Measurements from ENCODE around the gene CMTM2.
"Not testable (repeated sequence)": the region's sequence is repeated elsewhere in the genome, so short reads cannot be mapped to it uniquely, and the experiment has no call there.

The CMTM2 gene

GRCh38 chr16:66553223-66553622, 26.0 kb upstream of the CMTM2 start:
- DNase-seq (ENCODE audit: low spot score) = peak; percentile 24

GRCh38 chr16:66554021-66554420, 25.2 kb upstream of the CMTM2 start:
- no peak for DNase-seq (ENCODE audit: low spot score)

GRCh38 chr16:66554495-66554894, 24.8 kb upstream of the CMTM2 start:
- no peak for DNase-seq (ENCODE audit: low spot score)

- no peak for DNase-seq (ENCODE audit: low spot score)
These were observed 19.2 kb upstream of the CMTM2 start for GRCh38 chr16:66560107-66560506.

- no peak for DNase-seq (ENCODE audit: low spot score)
These were observed 17.7 kb upstream of the CMTM2 start for GRCh38 chr16:66561381-66562080.

DNA sequence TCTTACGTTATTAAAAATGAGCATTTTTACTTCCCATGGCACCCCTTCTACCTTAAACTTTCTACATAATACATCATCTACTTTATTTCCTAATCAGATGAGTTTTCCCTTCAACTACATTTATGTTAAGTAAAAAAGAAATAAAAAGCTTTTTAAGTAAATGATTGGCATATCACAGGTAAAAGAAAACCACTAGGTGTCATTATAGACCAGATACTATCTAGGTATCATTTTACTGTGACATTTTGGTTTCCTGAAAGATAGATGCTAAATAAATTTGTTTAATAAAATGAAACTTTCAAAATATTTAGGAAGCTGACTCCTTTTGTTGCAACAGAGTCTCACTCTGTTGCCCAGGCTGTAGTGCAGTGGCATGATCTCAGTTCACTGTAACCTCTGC, 16.9 kb upstream of the CMTM2 start:
- no peak for DNase-seq (ENCODE audit: low spot score)

DNA sequence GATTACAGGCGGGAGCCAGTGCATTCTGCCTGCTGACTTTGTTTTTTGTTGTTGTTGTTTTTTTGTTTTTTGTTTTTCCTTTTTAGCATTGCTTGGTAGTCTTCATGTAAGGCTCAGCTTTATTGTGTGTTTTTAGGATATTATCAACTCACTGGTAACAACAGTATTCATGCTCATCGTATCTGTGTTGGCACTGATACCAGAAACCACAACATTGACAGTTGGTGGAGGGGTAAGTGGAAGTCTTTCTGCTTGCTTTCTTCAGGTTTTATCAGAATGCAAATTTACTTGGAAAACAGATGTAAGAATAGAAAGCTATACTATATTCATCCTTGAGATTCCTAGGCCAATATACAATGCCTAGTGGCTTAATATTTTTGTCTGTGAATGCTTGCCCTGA, 16.3 kb upstream of the CMTM2 start:
- no peak for DNase-seq (ENCODE audit: low spot score)

- no peak for DNase-seq (ENCODE audit: low spot score)
These were observed 15.5 kb upstream of the CMTM2 start for GRCh38 chr16:66563574-66564334.

- no peak for DNase-seq (ENCODE audit: low spot score)
These were observed 13.0 kb upstream of the CMTM2 start, which contains the start of gene CMTM1 for GRCh38 chr16:66566051-66566901. TSS of gene CMTM1 (plus strand) at chr16:66566439. CDS start at chr16:66566514, 75 bp downstream.

- DNase-seq (ENCODE audit: low spot score) = not testable (repeated sequence)
These were observed 12.0 kb upstream of the CMTM2 start for GRCh38 chr16:66567270-66567669.

DNA sequence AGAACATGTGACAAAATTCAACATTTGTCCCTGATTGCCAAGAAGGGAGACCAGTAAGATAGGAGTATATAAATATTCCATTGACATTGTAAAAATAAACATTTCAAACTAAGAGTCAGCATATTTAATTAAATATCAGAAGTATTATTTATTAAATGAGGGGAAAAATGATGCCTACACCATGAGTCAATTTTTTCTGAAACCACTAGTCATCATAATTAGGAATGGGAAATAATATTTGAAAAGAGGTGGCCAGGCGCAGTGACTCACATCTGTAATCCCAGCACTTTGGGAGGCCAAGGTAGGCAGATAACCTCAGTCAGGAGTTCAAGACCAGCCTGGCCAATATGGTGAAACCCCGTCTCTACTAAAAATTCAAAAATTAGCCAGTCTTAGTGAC, 10.9 kb upstream of the CMTM2 start:
- no peak for DNase-seq (ENCODE audit: low spot score)

DNA sequence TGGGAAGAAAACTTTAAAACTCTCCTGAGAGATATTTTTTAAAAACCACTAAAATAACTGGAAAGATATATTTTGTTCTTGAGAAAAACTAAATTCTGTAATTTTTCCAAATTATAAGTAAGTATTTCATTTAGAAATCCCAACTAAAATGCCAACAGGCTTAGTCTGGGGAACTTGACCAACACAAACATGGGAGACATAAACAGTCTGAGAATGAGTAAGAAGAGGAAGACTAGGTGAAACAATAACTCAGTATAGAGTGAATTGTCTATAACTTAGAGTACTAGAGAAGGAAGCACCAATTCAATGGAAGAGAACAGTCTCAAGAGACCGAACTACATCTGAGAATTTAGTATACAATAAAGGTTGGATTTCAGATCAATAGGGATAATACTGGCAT, 10.1 kb upstream of the CMTM2 start:
- DNase-seq (ENCODE audit: low spot score) = no peak

- DNase-seq (ENCODE audit: low spot score) = peak; percentile 38
These were observed 9.3 kb upstream of the CMTM2 start for GRCh38 chr16:66569827-66570405.

GRCh38 chr16:66572356-66572755, 6.9 kb upstream of the CMTM2 start:
- DNase-seq (ENCODE audit: low spot score) = no peak

DNA sequence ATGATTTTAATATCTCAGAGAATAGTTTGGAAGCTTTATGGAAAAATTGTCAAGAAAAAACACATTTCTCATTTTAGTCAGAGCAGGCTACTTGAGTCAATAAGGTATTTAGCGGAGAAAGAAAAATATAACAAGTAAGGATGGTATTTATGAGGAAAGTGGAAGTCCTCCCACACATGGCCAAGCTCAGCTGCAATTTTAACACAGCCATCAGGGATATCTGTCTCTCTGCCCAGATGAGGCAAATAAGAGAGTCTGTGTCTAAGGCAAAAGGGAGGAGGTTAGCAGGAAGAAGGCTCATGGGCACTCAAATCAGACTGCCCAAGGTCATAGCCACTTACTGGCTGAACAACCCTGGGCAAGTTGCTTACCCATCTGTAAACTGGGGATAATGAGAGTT, 5.2 kb upstream of the CMTM2 start:
- no peak for DNase-seq (ENCODE audit: low spot score)

DNA sequence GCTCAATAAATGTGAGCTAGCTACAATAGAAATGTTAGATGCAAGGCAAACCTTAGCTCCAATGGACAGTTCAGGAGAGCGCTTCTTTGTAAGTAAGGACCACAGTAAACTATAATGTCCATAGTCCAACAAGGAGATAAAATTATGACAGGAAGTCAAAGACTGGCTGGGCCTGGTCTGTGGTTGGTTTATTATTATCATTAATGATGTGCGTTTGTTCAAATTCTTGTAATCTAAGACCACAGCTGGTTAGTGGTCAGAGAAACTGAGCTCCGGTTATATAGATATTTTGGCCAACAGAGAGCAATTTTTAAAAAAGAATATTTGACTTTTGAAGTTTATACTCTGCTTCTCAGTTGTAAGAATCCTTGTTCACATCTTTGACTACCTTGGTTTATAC, 4.7 kb upstream of the CMTM2 start:
- no peak for DNase-seq (ENCODE audit: low spot score)

DNA sequence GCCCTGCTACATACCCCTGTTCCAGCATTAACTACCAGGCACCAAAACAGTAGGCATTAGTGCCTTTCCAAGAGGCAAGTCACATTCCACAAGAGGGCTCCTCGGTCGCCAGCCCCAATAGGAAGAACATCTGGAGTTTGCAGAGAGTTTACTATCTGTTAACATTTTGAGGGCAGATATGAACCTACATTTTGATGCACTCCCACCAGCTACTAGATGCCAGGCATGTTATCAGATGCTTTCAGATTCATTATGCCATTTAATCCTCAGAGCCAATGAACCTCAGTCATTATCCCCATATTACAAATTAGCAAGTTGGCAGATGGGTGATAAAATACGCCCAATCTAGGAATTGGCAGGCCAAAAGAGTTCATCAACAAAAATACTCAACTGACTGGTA, 4.2 kb upstream of the CMTM2 start:
- DNase-seq (ENCODE audit: low spot score) = no peak

DNA sequence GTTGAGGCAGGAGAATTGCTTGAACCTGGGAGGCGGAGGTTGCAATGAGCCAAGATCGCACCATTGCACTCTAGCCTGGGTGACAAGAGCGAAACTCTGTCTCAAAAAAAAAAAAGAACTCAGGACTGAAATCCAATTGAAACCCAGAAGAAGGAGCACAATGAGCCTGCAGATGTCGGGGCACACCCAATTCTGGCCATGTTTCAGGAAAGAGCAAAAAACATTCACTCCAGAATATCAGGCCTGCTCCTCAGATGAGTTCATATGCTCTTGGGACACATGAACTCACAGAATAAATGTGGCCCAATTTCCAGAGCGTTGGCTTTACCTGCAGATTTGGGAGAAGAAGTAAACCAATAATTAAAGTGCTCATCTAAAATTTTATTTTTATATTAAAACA, 3.0 kb upstream of the CMTM2 start:
- no peak for DNase-seq (ENCODE audit: low spot score)

GRCh38 chr16:66580605-66581209, 1.4 kb downstream of the CMTM2 start:
- no peak for DNase-seq (ENCODE audit: low spot score)

GRCh38 chr16:66581246-66581952, 2.1 kb downstream of the CMTM2 start:
- DNase-seq (ENCODE audit: low spot score) = no peak
